OCI-LY1 (cell line): ENCODE data around the gene SYF2.
"Not testable (repeated sequence)": the region's sequence is repeated elsewhere in the genome, so short reads cannot be mapped to it uniquely, and the experiment has no call there.

Source experiments
- H2AFZ ChIP-seq: fragments of 200-600 bp; sonication (generic), shearing (Covaris generic); 2 replicates; pipeline ENCODE4 v1.6.0; 2014; ENCODE audit warnings: antibody characterized with exemption, mild to moderate bottlenecking, low read length
- H3F3A ChIP-seq: fragments of 200-600 bp; sonication (generic), shearing (Covaris generic); 2 replicates; pipeline ENCODE4 v1.6.0; 2014; ENCODE audit warnings: mild to moderate bottlenecking, antibody characterized with exemption, low read length, moderate library complexity; ENCODE audit not compliant: insufficient read depth
- H3K27ac ChIP-seq: fragments of 200-600 bp; sonication (generic); 2 replicates; pipeline ENCODE4 v1.5.1; 2014; ENCODE audit warnings: low read length, mixed run types, mild to moderate bottlenecking, low read depth; ENCODE audit not compliant: poor library complexity, severe bottlenecking
- H3K27me3 ChIP-seq: fragments of 200-600 bp; sonication (generic); 2 replicates; pipeline ENCODE4 v1.6.0; 2014; ENCODE audit warnings: antibody characterized with exemption, mild to moderate bottlenecking, low read length, moderate library complexity; ENCODE audit not compliant: insufficient read depth
- H3K36me3 ChIP-seq: fragments of 200-600 bp; sonication (generic); 2 replicates; pipeline ENCODE4 v1.6.1; 2014; ENCODE audit warnings: mild to moderate bottlenecking, antibody characterized with exemption, low read length, moderate library complexity, mixed read lengths; ENCODE audit not compliant: insufficient read depth
- H3K4me1 ChIP-seq: fragments of 200-600 bp; sonication (generic); 2 replicates; pipeline ENCODE4 v1.5.1; 2014; ENCODE audit warnings: mild to moderate bottlenecking, low read length, moderate library complexity; ENCODE audit not compliant: insufficient read depth, severe bottlenecking
- H3K4me2 ChIP-seq: fragments of 200-600 bp; sonication (generic), shearing (Covaris generic); 2 replicates; pipeline ENCODE4 v1.6.1; 2014; ENCODE audit warnings: low read length
- H3K4me3 ChIP-seq: fragments of 200-600 bp; sonication (generic); 2 replicates; pipeline ENCODE4 v1.5.1; 2014; ENCODE audit warnings: low read length, low read depth, mild to moderate bottlenecking, mixed read lengths; ENCODE audit not compliant: poor library complexity, severe bottlenecking
- H3K79me2 ChIP-seq: fragments of 200-600 bp; shearing (Covaris generic); 2 replicates; pipeline ENCODE4 v1.6.1; 2016; ENCODE audit warnings: mixed run types, low read length, mixed read lengths; ENCODE audit not compliant: insufficient read depth
- H3K9ac ChIP-seq: fragments of 200-600 bp; sonication (generic), shearing (Covaris generic); 2 replicates; pipeline ENCODE4 v1.6.1; 2014; ENCODE audit warnings: mild to moderate bottlenecking, low read length, mixed read lengths
- H3K9me2 ChIP-seq: fragments of 200-600 bp; sonication (generic), shearing (Covaris generic); 2 replicates; pipeline ENCODE4 v1.6.1; 2014; ENCODE audit warnings: low read depth, mild to moderate bottlenecking, low read length, mixed read lengths
- H3K9me3 ChIP-seq: fragments of 200-600 bp; shearing (Covaris generic); 2 replicates; pipeline ENCODE4 v1.6.1; 2014; ENCODE audit warnings: low read length, mixed read lengths
- H4K20me1 ChIP-seq: fragments of 200-600 bp; sonication (generic), shearing (Covaris generic); 2 replicates; pipeline ENCODE4 v1.6.0; 2016; ENCODE audit warnings: mild to moderate bottlenecking, low read length; ENCODE audit not compliant: insufficient read depth
- EZH2 ChIP-seq: fragments of 200-600 bp; sonication (generic), shearing (Covaris generic); IDR thresholded peaks from 2 replicates; pipeline ENCODE4 v1.8.0; 2017; ENCODE audit warnings: borderline replicate concordance, mixed run types, mild to moderate bottlenecking, antibody characterized with exemption, low read length, moderate library complexity, mixed read lengths
- TF ChIP-seq, protein P1 (sequence below): fragments of 200-600 bp; sonication (generic), shearing (Covaris generic); IDR thresholded peaks from 2 replicates; pipeline ENCODE4 v1.5.1; 2017; ENCODE audit warnings: mild to moderate bottlenecking, antibody characterized with exemption, low read length, moderate library complexity, mixed read lengths

SYF2 gene

DNA sequence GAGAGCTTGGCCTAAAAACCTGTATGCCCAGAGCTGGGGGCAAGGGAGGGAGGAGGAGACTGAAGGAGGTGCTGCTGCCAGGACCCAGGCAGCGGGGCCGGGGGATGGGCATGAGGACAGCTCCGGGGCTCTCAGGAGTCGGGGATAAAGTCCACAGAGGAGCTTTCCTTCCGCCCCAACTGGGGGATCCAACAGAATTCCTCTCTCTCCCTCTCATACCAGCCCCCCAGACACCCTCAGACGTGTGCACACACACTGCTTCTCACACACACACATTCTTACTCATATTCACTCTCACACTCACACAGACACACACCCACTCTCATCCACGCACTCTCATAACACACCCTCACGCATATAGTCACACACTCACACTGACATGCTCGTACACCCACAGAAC is 39.1 kb downstream of the SYF2 start:
- Histone ChIP-seq H3K36me3 (no peaks in the 10 kb centered on the region), H3F3A (no peaks in the 10 kb centered on the region), H3K9me3 (no peaks in the 10 kb centered on the region), H3K9me2 (no peaks in the 10 kb centered on the region), H3K27ac (no peak overlapping the region), H3K27me3 (no peaks in the 10 kb centered on the region; the same call in 1 of the 2 replicates), H3K9ac (no peak overlapping the region), H3K4me3 (no peak overlapping the region), H2AFZ (no peak overlapping the region), H3K79me2 (no peaks in the 10 kb centered on the region), H3K4me2 (no peak overlapping the region), H4K20me1 (no peaks in the 10 kb centered on the region), H3K4me1 (no peaks in the 10 kb centered on the region)
- no peak for TF ChIP-seq EZH2
- TF ChIP-seq, protein P1, sequence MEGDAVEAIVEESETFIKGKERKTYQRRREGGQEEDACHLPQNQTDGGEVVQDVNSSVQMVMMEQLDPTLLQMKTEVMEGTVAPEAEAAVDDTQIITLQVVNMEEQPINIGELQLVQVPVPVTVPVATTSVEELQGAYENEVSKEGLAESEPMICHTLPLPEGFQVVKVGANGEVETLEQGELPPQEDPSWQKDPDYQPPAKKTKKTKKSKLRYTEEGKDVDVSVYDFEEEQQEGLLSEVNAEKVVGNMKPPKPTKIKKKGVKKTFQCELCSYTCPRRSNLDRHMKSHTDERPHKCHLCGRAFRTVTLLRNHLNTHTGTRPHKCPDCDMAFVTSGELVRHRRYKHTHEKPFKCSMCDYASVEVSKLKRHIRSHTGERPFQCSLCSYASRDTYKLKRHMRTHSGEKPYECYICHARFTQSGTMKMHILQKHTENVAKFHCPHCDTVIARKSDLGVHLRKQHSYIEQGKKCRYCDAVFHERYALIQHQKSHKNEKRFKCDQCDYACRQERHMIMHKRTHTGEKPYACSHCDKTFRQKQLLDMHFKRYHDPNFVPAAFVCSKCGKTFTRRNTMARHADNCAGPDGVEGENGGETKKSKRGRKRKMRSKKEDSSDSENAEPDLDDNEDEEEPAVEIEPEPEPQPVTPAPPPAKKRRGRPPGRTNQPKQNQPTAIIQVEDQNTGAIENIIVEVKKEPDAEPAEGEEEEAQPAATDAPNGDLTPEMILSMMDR = no peak

DNA sequence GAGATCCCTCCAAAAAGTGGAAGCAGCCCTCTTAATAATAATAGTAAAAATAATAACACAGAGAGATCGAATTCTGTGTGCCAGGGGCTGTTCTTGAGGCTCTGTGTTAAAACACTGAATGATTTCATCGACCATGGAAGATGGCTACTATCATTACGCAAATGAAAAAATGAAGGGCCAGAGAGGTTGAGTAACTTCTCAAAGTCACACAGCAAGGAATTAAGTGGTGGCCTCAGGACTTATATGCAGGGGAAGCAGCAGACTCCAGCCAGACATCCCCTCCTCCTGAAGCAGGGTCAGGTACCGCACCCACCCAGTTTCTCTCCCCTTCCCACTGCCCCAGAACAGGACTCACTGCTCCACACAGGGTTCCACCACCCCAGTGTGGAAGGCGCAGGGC is 40.1 kb downstream of the SYF2 start:
- Histone ChIP-seq H3K4me3 (no peak overlapping the region), H3K4me1 (no peaks in the 10 kb centered on the region), H3K79me2 (no peaks in the 10 kb centered on the region), H2AFZ (no peak overlapping the region), H3K9ac (no peak overlapping the region), H3K27ac (no peak overlapping the region), H3K4me2 (no peak overlapping the region), H3K9me3 (no peaks in the 10 kb centered on the region), H3F3A (no peaks in the 10 kb centered on the region), H3K36me3 (no peaks in the 10 kb centered on the region), H4K20me1 (no peaks in the 10 kb centered on the region), H3K27me3 (no peaks in the 10 kb centered on the region; the same call in none of the 2 replicates), H3K9me2 (no peaks in the 10 kb centered on the region)
- no peak for TF ChIP-seq EZH2
- TF ChIP-seq, protein P1 = no peak

DNA sequence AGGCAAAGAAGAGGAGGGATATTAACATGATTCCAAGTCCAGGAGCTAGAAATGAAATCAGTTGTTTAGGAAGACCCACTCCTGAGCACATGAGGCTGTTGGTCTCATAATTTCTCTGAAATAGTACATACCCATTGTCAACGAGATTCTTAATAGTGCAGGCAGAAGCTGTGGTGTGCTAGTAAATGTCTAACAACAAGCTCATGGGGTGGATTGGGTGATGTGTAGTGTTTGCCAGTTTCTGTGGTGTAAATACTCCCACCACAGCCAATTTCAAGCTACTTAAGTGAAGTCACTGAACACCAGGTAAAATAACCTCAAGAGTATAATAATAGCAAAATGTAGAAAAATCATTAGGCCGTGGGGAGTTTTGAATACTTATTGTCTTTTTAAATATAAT is 42.0 kb downstream of the SYF2 start:
- H2AFZ ChIP-seq = no peak overlapping the region
- no peak overlapping the region for H3K4me3 ChIP-seq
- no peak overlapping the region for H3K4me2 ChIP-seq
- no peaks in the 10 kb centered on the region for H3F3A ChIP-seq
- no peaks in the 10 kb centered on the region; the same call in none of the 2 replicates for H3K27me3 ChIP-seq
- H3K9me2 ChIP-seq = no peaks in the 10 kb centered on the region
- H3K79me2 ChIP-seq = no peaks in the 10 kb centered on the region
- no peaks in the 10 kb centered on the region for H4K20me1 ChIP-seq
- no peak overlapping the region for H3K9ac ChIP-seq
- H3K4me1 ChIP-seq = no peaks in the 10 kb centered on the region
- no peaks in the 10 kb centered on the region for H3K9me3 ChIP-seq
- no peaks in the 10 kb centered on the region for H3K36me3 ChIP-seq
- no peak overlapping the region for H3K27ac ChIP-seq
- TF ChIP-seq, protein P1 = no peak
- TF ChIP-seq EZH2 = no peak

DNA sequence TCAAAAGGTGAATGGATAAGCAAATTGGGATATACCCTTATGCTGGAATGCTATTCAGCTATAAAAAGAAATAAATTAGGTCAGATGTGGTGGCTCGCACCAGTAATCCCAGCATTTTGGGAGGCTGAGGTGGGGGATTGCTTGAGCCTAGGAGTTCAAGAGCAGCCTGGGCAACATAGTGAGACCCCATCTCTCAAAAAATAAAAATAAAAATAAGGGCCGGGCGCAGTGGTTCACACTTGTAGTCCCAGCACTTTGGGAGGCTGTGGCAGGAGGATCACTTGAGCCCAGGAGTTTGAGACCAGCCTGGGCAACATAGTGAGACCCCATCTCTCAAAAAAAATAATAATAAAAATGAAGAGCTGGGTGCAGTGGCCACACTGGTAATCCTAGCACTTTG is 44.4 kb downstream of the SYF2 start:
- H3K4me1 ChIP-seq, H3K27ac ChIP-seq, H3F3A ChIP-seq, H3K9me2 ChIP-seq, H2AFZ ChIP-seq, H4K20me1 ChIP-seq, H3K79me2 ChIP-seq, H3K9me3 ChIP-seq, H3K36me3 ChIP-seq, H3K4me3 ChIP-seq, H3K27me3 ChIP-seq, H3K9ac ChIP-seq, H3K4me2 ChIP-seq: not testable (repeated sequence)
